OCI-M1 (cell line): ENCODE data around the gene TMEM132D.

Experiments used
- DNase-seq: peaks from one replicate; lab custom pipeline; 2025; lab: John Stamatoyannopoulos, UW

Gene TMEM132D

DNA sequence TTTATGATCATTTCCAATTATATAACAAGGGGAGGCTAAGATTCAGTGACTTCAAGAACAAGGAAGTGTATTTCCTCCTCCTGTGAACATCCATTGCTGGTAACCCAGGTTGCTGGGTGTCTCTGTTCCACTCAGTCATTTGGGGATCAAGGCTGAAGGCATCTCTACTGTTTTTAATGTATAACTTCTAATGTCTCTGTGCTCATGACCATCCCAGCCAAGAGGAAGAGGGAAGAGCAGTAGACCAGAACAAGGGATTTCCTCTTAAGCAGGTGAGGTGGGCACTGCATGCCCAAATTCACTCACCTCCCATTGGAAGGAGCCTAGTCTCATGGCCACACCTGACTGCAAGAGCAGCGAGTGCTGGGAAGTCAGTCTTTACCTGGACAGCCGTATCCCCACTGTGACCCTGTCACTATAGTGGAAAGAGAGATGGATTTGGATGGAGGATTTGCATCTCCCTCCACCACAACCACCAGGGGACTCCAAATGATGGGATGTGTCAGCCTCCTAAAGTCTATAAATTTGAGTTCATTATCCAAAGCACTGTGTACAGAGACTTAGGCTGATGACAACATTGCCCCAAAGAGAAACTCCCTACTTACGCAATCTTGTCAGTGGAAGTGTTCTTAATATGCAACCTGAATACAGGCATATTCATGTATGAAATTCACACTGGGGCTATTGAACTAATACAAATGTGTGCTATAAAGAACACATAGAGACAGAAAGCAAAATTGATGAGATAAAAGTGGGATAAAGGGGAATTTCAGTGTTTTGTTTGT is 368.7 kb downstream of the TMEM132D start:
- no peak for DNase-seq

DNA sequence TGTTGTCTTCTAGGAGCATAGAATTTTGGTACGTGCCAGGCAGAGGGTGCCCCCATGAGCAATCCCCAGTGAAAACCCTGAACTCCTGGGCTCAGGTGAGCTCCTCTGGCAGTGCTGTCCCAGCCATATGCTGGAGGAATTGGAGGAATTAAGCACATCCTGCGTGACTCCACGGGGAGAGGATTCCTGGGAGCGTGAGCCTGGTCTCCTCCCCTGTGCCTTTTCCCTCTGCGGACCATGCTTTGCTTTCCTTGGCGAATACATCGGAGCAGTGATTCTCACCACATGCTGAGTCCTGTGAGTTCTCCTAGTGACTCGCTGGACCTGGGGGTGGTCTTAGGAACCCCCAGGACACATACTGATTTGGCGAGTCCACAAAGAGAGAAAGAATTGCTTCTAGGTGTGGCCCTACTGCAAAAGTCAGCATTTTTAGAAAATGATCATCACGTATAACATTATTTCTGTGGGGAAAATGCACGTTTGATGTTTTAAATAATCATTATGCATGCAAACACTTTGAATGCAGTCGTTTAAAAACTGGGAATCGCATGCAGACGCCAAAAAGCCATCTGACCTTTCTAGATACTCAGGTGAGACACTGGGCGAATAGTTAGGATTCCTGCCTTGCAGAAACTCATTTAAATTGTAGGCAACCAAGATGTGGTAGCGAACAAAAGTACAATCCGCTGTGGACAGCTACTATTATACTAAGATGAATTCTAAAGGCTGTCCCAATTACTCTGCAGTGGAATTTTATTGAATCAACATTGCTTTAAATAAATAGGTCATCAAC is 370.9 kb downstream of the TMEM132D start:
- no peak for DNase-seq

DNA sequence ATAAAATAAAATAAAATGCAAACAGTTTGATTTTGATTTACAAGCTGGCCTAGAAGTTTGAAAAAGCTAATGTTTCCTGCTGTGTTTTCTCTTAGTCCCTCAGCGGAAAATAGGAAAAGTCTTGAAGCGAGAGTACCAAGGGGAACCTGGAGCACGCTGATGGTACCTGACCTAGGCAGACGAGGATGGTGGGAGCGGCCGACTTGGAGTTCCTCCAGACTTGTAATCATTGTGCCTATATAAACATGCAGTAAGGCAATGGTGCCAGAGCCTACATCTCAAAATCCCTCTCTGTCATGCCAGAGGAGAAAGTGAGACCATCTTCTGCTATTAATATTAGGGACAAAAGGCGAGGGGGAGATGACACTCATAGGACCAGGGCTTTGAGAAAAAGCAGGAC is 371.7 kb downstream of the TMEM132D start:
- DNase-seq = no peak

DNA sequence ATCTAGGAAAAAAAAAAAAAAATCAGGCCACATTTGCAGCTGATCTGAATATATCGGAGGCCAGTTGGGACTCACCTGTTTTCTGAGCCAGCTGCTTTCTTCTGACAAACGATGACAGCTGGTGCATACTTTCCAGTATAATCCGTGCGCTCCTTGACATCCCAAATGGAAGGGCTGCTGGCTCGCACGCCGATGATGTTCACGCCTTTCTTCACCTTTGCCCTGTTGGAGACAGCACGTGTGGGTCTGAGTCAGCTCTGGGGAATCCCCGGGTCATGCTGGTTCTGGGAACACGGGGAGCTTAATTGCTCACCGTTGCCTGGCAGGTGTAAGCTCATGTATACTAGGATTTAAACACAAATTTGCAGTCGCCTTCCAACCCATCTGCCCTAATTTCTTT is 372.8 kb downstream of the TMEM132D start:
- no peak for DNase-seq

DNA sequence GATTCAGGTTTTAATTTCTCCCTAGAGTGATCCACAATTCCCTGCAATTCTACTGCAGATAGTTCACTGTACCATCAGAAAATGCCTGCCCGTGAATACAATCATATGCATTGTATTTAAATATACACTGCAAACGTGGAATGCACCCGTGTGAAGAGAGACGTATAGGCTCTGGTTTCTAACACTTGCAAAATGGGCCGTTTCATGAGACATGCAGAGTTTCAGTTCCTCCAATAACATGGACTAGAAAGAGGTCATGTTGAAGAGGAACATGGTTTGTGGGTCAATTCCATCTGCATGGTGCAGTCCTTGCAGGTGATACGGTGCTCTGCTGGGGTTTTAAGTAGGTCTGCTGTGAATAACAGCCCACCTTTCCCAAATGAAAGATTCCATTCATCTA is 373.3 kb downstream of the TMEM132D start:
- no peak for DNase-seq

DNA sequence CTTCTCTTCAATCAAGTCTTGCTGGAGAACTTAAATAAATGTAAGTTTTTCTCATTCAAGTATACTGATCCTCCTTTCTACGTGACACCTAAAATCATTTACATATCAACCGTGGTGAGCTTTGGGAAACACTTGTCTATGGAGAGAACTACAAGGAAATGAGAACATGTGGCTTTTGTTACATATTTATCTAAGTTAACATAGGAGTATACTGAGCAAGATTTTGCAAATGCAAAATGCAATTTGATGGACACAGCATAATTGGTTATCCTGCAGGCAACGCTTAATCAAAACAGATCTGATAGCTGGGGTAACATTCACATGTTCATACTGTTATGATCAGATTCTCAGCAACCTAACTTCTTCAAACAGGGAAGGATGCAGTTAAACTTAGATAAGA is 376.3 kb downstream of the TMEM132D start:
- no peak for DNase-seq

DNA sequence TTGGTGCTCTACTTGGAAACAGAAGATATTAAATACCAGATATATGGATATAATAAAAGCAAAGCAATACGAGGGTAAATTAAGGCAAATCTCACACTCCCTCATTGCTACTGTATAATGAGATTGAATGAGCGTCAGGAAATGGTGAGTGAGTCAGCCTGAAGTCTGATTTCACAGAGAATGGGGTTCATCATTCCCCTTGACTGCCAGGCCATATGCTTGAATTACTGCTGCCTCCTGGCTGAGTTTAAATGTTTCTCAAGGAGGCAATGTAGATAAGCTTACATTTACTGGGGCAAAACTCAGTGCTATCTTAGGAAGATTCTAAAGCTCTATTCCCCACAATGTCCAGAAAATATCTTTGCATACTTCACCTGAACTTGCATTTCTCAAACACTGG is 380.2 kb downstream of the TMEM132D start:
- no peak for DNase-seq

DNA sequence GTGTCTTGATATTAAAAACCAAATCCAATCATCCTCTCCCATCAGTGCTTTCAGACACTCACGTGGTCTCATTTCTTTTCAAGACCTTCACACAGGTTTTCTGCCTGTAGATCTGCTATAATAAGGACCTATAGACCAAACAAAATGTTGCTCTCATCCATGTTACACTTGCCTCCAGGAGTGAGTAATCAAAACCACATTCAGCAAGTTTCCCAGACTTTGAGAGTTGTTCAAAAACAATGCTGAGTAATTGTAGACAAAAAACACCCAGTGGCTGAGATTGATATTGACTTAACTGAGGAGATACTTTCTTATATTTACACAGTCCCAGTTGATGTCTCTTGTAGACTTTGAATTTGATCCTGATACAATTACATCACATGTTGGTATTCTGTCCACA is 383.1 kb downstream of the TMEM132D start:
- no peak for DNase-seq

DNA sequence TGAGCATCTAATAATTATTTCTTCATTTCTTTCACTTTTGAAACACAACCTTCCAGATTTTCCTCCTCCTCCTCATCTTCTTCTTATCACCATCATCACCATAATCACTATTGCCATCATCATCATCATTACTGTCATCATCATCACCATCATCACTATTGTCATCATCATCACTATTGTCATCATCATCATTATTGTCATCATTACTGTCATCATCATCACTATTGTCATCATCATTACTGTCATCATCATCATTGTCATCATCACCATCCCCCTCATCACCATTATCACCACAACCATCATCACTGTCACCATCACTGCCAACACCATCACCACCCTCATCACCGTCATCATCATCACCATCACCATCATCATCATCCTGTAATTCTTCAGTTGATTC is 400.0 kb downstream of the TMEM132D start:
- no peak for DNase-seq

DNA sequence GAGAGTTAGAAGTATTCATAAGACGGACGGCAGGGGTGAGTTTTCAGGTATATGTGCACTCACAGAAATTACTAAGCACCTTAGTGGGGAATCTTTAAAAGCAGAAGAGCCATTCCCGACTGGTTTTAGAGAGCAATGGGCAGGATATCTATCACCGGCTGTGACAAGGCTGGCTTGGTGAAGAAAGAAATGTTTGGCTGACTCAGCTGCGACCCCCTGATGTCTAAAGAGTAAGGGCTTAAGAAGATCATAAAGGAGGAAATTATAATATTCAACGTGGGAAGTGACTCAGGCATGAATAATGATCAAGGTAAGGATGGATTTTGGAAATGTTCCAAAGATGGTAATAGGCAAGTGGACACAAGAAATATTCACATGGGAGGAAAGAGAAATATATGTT is 407.6 kb downstream of the TMEM132D start:
- no peak for DNase-seq

DNA sequence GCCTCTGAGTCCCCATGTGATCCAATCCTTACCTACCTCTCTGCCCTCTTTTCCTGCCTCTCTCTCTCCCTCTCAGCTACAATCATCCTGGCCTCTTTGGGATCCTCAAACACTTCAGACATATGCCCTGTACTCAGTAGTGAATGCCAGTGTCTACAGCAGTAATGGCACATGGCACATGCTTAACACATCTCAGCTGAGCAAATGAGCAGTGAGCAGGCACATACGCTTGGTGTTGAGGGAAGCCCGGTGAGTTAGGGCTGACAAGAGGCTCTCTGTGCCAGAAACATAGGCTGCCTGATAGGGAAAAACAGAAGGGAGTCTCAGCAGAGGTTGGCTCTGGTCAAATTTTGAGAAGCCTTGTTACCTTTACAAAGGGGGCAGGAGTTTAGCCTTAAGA is 409.1 kb downstream of the TMEM132D start:
- no peak for DNase-seq

DNA sequence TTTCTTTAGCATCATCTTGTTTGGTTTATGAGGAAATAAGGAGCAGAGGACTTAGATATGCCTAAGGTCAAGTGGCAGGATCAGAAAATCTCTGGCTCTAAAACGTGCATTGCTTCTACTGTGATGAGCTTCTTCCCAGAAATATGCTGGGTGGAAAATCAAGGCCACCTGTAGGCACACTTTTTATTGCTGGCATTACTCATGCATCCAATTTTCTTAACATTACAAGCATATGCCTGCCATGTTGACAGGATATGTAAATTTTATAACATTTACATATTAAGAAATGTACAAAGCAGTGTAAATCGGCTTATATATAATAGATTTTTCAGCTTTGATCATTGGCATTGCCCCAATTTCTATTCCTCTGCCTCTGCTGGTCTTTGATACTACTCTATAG is 409.6 kb downstream of the TMEM132D start:
- DNase-seq = no peak

DNA sequence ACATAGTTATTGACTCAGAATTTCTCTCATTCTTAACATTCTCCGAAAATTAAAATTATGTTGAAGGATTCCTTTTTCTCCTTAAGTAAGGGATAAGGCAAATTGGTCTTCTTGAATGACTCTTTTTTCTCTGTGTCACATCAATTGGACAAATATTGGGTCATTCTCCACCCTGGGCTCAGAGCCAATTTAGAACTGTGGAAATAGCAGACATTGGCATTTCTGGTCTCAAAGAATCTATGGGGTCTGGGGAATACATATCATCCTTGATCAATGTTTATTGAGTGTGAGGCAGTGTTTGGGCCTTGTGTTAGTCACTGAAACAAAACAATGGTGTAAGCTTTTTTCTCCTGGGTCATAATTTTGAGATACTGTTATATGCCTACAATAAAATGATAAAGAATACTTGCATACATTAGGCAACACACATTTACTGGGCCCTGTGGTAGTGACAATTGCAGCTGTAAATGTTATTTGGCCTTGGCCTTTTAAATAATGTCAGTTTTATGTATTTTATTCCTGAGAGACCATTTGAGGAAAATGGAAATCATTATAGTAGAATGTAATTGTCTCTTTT is 414.6 kb downstream of the TMEM132D start:
- DNase-seq = no peak

DNA sequence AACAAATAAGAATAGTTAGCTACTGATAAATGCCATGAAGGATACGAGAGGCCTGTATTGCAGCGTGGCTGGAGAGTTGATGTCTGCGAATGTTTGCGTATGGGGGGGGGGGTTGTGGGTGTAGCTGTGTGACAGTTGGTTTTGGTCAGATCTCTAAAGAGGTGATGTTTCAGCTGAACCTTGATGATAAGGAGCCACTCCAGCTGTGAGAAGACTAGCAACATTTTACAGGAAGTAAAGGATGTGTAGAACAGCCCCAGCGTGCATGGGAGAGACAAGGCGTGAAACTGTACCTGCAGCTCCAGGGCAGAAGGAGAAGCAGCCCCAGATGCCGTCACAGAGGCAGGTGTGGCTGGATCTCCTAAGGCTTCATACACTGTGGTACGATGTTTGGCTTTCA is 416.9 kb downstream of the TMEM132D start:
- DNase-seq = no peak

DNA sequence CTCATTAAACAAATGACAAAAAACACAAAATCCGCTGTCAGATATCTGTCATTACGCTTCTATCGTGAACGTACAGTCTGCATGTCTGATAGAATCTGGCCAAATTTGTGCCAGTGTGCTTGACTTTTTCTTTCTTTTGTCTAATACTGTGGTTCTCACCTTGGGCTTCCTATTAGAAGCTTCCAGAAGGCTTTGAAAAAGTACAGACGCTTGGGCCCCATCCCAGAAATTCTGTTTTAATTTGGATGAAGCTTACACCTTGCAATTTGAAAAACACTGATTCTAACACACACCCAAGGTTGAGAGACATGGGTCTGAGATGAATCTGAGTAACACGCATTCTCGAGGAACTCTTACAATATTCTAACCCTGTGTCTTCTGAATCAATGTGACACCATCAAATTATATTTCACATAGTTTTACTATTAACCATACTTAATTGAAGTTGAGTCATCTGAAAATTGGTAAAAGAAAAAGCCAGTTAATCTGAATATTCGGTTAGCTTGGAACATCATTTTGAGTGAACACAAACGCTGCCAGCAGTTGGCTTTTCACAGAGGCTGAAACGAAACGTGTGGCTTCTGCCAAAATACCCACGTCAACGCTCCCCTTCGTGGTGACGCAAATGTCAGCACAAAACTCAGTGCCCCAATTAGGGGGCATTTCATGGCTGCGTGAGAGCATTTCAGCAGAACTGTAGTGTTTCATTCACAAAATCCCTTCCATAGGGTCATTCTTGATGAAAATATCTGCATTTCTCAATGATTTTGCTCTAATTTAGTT is 420.5 kb downstream of the TMEM132D start:
- DNase-seq = no peak

DNA sequence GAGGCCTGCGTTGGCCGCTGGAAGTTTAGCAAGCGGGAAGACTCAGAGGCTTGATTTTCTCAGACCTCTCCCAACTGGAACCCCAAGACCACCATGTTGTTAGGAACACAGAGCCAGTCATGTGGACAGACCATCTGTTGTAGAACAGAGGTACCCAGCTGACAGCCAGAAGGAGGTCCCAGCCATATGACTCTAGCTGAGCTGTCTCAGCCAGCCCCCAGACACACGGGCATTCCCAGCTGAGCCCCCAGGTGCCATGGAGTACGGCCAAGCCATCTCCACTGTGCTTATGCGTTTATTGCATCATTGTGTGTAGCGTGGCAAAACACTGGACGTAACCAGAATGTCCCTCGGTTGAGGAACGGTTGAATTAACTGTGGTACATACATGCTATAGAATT is 421.9 kb downstream of the TMEM132D start:
- no peak for DNase-seq

DNA sequence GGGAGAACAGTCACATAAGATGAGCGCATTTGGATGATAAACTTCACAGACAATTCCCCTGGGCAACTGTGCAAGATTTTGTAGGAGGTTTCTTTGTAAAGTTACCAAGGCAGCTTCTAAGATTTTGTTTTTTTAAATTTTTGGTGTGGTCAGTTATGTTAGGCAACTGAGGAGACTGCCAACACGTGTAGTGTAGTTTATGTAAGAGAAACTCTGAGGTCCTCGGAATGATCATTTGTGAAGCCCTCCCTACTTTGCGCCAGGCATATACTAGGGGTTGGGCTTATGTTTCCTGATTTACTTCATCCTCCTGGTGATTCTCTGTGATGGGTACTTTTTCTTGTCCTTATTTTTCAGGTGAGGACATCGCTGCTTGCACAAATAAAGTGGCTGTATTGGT is 433.6 kb downstream of the TMEM132D start:
- no peak for DNase-seq

DNA sequence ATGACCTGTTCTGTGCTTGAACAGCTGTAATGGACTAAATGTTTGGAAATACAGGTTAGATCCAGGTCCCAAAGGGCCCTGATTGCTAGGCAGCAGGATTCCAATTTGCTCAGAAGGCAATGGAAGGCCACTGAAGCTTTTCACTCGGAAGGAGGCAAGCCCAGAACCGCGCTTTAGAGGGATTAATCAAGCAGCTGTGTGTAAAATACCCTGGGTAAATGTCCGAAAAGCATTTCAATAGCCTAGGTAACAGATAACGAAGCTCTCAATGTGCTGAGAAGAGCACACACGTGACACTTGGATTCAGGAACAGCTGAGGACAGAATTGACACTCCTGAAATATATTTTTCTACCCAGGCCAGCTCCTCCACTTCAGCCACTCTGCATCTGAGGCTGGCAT is 436.1 kb downstream of the TMEM132D start:
- DNase-seq = no peak

DNA sequence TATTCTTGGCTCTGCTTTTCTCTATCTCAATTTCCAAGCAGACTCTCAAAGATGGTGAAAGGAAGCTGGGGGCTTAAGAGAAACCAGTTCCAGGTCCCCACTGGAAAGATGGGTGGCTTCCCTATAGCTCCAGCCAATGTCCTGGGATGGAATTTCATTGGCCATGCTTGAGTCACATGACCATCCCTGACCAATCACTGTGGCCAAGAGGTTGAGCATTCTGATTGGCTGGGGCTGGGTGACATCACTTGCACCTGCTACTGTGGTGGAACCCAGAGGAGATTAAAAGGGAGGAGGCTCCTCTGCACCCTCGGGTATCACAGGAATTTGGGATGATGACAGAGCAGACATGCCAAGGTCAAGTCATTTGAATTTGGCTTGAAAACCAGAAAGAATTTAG is 436.5 kb downstream of the TMEM132D start:
- no peak for DNase-seq

DNA sequence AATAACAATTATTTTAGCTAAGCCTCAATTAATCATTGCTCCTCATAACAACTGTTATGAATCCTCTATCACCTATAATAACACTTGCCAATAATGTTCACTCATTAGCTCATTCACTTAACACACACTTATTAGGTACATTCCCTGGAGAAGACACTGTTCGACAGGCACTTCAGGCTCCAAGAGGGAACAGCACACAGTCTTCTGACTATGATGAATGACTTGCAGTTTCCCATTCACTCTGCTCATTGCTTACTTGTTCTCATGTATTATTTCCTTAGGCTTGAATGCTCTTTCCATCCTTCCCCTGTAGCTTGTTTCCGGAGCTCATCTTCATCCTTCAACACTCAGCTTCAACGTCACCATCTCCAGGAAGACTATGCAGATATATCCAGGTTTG is 437.3 kb downstream of the TMEM132D start:
- DNase-seq = no peak

DNA sequence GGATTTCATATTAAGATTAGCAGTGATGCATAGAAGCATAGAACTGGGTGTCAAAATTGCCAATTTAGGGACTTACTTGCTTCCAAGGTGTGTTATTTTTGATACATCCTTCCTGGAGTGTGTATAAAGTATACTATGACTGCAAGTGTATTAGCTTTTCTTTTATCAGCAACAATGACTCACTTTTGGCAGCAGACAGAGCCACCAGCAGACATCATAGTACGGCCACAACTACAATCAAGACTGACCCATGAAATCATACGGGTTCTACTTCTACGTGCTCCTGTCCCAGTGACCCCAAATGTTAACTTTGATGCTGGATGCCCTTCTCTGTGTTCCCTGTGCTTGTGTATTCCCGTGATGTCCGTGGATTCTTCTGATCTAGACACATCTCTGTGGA is 443.9 kb downstream of the TMEM132D start:
- no peak for DNase-seq

DNA sequence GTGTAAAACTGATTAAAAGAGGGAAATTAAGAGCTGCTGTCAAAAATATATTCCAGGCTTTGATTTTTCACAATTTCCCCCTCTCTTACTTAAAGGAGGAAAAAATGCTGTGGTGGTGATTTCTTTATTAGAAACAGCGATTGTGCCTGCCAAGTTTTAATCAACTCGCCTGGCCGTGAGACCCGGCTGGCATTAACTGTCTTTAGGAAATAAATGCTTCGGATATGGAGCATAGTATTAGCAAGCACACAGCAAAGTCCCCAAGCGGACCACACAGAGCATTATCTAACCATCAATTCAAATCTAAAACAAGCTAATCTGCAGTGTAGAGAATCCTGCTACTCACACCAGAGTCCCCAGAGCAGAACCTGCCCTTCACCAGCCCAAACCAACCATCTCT is 457.1 kb downstream of the TMEM132D start:
- DNase-seq = no peak

DNA sequence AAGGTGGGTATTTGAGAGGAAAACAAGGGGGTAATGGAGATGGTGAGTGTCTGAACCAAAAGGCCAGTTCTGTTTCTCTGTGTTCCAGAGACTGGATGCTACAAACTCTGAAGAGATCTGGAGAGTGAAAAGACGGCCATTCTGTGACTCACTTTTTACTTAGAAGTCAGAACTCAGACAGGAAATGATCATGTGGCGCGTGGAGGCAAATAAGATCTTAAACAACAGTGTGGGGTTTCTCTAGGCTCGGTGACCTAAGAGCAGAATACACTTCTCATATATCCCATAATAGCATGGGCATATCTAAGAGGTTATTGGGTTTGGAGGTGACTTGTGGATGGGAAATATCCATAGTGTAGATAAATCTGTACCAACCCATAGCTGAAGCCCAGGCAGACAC is 463.5 kb downstream of the TMEM132D start:
- no peak for DNase-seq
